Fibroblast of skin of abdomen (primary cell): Measurements from ENCODE around the gene FAM114A1.
A peak's percentile ranks its signal among the peaks of the same experiment; 100 is the strongest.
"Not testable (repeated sequence)": the region's sequence is repeated elsewhere in the genome, so short reads cannot be mapped to it uniquely, and the experiment has no call there.

ENCODE experiments used
- DNase-seq: peaks from one replicate; pipeline ENCODE4 v3.0.0-alpha.2; 2013

Gene FAM114A1

GRCh38 chr4:38935391-38936073 is 67.9 kb downstream of the FAM114A1 start:
- DNase-seq, result peak; percentile 23

GRCh38 chr4:38939165-38939564 is 71.6 kb downstream of the FAM114A1 start:
- DNase-seq, result no peak

GRCh38 chr4:38940476-38940875 is 72.9 kb downstream of the FAM114A1 start:
- no peak for DNase-seq

GRCh38 chr4:38941906-38942305 is 74.3 kb downstream of the FAM114A1 start:
- DNase-seq, result not testable (repeated sequence)

- peak; percentile 40 for DNase-seq
Measured at GRCh38 chr4:38943343-38943742, 75.7 kb downstream of the FAM114A1 start.

GRCh38 chr4:38944440-38944839 is 76.8 kb downstream of the FAM114A1 start:
- no peak for DNase-seq

GRCh38 chr4:38946919-38947318 is 79.3 kb downstream of the FAM114A1 start:
- DNase-seq, result no peak

- peak; percentile 94 for DNase-seq
Measured at GRCh38 chr4:38948551-38948950, 80.9 kb downstream of the FAM114A1 start.

GRCh38 chr4:38949411-38950051 is 81.9 kb downstream of the FAM114A1 start:
- DNase-seq, result peak; percentile 46

GRCh38 chr4:38950159-38950558 is 82.6 kb downstream of the FAM114A1 start:
- peak; percentile 51 for DNase-seq

GRCh38 chr4:38950734-38951133 is 83.1 kb downstream of the FAM114A1 start:
- no peak for DNase-seq

GRCh38 chr4:38951598-38951997 is 84.0 kb downstream of the FAM114A1 start:
- DNase-seq, result no peak

- no peak for DNase-seq
Measured at GRCh38 chr4:38952017-38952416, 84.4 kb downstream of the FAM114A1 start.

- no peak for DNase-seq
Measured at GRCh38 chr4:38954727-38955126, 87.1 kb downstream of the FAM114A1 start.

GRCh38 chr4:38955957-38956356 is 88.4 kb downstream of the FAM114A1 start:
- no peak for DNase-seq

GRCh38 chr4:38957261-38957815 is 89.7 kb downstream of the FAM114A1 start:
- no peak for DNase-seq

- no peak for DNase-seq
Measured at GRCh38 chr4:38957893-38958292, 90.3 kb downstream of the FAM114A1 start.

- peak; percentile 73 for DNase-seq
Measured at GRCh38 chr4:38958453-38959190, 91.0 kb downstream of the FAM114A1 start.

- DNase-seq, result not testable (repeated sequence)
Measured at GRCh38 chr4:38959248-38959647, 91.6 kb downstream of the FAM114A1 start.

GRCh38 chr4:38964942-38965775 is 97.6 kb downstream of the FAM114A1 start:
- no peak for DNase-seq

GRCh38 chr4:38965866-38966265 is 98.3 kb downstream of the FAM114A1 start:
- DNase-seq, result no peak
